HS-5 (cell line): Measurements from ENCODE around the gene CST9L.

ENCODE experiments used
- DNase-seq: peaks from one replicate; pipeline ENCODE4 v3.0.0-alpha.2; 2012; ENCODE audit warnings: low read depth

CST9L gene

GRCh38 chr20:23546435-23547144, 21.7 kb downstream of the CST9L start:
- DNase-seq: no peak

GRCh38 chr20:23544133-23544532, 24.2 kb downstream of the CST9L start:
- DNase-seq: no peak

GRCh38 chr20:23542801-23543200, 25.5 kb downstream of the CST9L start:
- no peak for DNase-seq

GRCh38 chr20:23541776-23542175, 26.5 kb downstream of the CST9L start:
- DNase-seq: no peak

GRCh38 chr20:23541330-23541729, 27.0 kb downstream of the CST9L start:
- no peak for DNase-seq

GRCh38 chr20:23540624-23541023, 27.7 kb downstream of the CST9L start:
- no peak for DNase-seq

GRCh38 chr20:23537030-23537429, 31.3 kb downstream of the CST9L start:
- DNase-seq: no peak

GRCh38 chr20:23536328-23536974, 31.8 kb downstream of the CST9L start:
- no peak for DNase-seq

GRCh38 chr20:23534801-23535593, 33.3 kb downstream of the CST9L start:
- no peak for DNase-seq

GRCh38 chr20:23533161-23533560, 35.1 kb downstream of the CST9L start:
- no peak for DNase-seq

- DNase-seq: no peak
Observed at GRCh38 chr20:23532533-23532932, 35.8 kb downstream of the CST9L start.

GRCh38 chr20:23530937-23531567, 37.2 kb downstream of the CST9L start:
- no peak for DNase-seq

GRCh38 chr20:23528867-23529431, 39.3 kb downstream of the CST9L start:
- no peak for DNase-seq

- DNase-seq: no peak
Observed at GRCh38 chr20:23526850-23527249, 41.4 kb downstream of the CST9L start.

GRCh38 chr20:23524146-23524545, 44.1 kb downstream of the CST9L start:
- no peak for DNase-seq

GRCh38 chr20:23520185-23520584, 48.1 kb downstream of the CST9L start:
- no peak for DNase-seq

GRCh38 chr20:23519556-23519955, 48.7 kb downstream of the CST9L start:
- no peak for DNase-seq

- no peak for DNase-seq
Observed at GRCh38 chr20:23517719-23518118, 50.6 kb downstream of the CST9L start.

GRCh38 chr20:23515250-23515939, 52.9 kb downstream of the CST9L start:
- no peak for DNase-seq

GRCh38 chr20:23514848-23515247, 53.4 kb downstream of the CST9L start:
- DNase-seq: no peak
